WTC11 (cell line): ENCODE data around the gene YIPF6.

ENCODE experiments used
- GABPB1 ChIP-seq: sonication (generic); formaldehyde crosslinking; IDR thresholded peaks from 2 replicates; pipeline ENCODE4 v1.8.1; 2023; ENCODE audit warnings: mild to moderate bottlenecking, missing genetic modification reagents
- OVOL2 ChIP-seq: fragments of 250-450 bp; sonication (Bioruptor Pico); IDR thresholded peaks from 2 replicates; pipeline ENCODE4 v1.9.0; 2021; ENCODE audit warnings: mild to moderate bottlenecking, borderline replicate concordance
- SOX15 ChIP-seq: fragments of 250-450 bp; sonication (Bioruptor Pico); IDR thresholded peaks from 2 replicates; pipeline ENCODE4 v1.9.0; 2021; ENCODE audit warnings: mild to moderate bottlenecking
- ZNF263 ChIP-seq: sonication (generic); formaldehyde crosslinking; IDR thresholded peaks from 2 replicates; pipeline ENCODE4 v1.8.1; 2022; ENCODE audit warnings: low read depth, mild to moderate bottlenecking, moderate library complexity, missing genetic modification reagents
- TF ChIP-seq, protein P1 (sequence below): sonication (generic); formaldehyde crosslinking; IDR thresholded peaks from 2 replicates; pipeline ENCODE4 v1.8.1; 2023; ENCODE audit warnings: mild to moderate bottlenecking, missing genetic modification reagents, borderline replicate concordance
- TF ChIP-seq, protein P2 (sequence below): fragments of 200-600 bp; IDR thresholded peaks from 2 replicates; pipeline ENCODE4 v1.8.0; 2022; ENCODE audit warnings: antibody characterized with exemption
- TF ChIP-seq, protein P3 (sequence below): fragments of 250-450 bp; sonication (Bioruptor Pico); IDR thresholded peaks from 2 replicates; pipeline ENCODE4 v2.1.2; 2022; ENCODE audit warnings: mild to moderate bottlenecking, moderate library complexity
- TF ChIP-seq, protein P4 (sequence below): sonication (generic); formaldehyde crosslinking; IDR thresholded peaks from 2 replicates; pipeline ENCODE4 v1.8.1; 2023; ENCODE audit warnings: mild to moderate bottlenecking, missing genetic modification reagents

DNA sequence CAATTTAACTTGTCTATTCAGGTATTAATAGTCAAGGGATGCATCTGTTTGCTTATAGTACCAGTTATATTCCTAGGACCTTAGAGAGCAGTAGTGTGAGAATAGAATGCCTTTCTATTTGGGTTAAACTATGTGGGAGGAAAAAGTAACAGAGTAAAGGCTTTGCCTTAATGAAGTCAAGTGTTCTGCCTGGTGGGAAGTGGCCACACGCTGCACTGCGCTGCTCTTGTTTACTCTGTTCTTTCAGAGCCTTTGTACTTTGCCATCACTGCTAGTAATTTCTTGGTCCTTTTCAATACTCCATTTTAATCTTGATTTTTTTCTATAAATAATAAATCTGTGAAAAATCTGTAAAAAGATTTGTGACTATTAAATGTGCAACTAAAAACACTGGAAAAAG lies 38.0 kb downstream of the YIPF6 start:
- TF ChIP-seq, protein P1, sequence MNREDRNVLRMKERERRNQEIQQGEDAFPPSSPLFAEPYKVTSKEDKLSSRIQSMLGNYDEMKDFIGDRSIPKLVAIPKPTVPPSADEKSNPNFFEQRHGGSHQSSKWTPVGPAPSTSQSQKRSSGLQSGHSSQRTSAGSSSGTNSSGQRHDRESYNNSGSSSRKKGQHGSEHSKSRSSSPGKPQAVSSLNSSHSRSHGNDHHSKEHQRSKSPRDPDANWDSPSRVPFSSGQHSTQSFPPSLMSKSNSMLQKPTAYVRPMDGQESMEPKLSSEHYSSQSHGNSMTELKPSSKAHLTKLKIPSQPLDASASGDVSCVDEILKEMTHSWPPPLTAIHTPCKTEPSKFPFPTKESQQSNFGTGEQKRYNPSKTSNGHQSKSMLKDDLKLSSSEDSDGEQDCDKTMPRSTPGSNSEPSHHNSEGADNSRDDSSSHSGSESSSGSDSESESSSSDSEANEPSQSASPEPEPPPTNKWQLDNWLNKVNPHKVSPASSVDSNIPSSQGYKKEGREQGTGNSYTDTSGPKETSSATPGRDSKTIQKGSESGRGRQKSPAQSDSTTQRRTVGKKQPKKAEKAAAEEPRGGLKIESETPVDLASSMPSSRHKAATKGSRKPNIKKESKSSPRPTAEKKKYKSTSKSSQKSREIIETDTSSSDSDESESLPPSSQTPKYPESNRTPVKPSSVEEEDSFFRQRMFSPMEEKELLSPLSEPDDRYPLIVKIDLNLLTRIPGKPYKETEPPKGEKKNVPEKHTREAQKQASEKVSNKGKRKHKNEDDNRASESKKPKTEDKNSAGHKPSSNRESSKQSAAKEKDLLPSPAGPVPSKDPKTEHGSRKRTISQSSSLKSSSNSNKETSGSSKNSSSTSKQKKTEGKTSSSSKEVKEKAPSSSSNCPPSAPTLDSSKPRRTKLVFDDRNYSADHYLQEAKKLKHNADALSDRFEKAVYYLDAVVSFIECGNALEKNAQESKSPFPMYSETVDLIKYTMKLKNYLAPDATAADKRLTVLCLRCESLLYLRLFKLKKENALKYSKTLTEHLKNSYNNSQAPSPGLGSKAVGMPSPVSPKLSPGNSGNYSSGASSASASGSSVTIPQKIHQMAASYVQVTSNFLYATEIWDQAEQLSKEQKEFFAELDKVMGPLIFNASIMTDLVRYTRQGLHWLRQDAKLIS (CRISPR knock-in tag), result no peak
- no peak for TF ChIP-seq SOX15 (CRISPR knock-in tag)
- TF ChIP-seq, protein P2, sequence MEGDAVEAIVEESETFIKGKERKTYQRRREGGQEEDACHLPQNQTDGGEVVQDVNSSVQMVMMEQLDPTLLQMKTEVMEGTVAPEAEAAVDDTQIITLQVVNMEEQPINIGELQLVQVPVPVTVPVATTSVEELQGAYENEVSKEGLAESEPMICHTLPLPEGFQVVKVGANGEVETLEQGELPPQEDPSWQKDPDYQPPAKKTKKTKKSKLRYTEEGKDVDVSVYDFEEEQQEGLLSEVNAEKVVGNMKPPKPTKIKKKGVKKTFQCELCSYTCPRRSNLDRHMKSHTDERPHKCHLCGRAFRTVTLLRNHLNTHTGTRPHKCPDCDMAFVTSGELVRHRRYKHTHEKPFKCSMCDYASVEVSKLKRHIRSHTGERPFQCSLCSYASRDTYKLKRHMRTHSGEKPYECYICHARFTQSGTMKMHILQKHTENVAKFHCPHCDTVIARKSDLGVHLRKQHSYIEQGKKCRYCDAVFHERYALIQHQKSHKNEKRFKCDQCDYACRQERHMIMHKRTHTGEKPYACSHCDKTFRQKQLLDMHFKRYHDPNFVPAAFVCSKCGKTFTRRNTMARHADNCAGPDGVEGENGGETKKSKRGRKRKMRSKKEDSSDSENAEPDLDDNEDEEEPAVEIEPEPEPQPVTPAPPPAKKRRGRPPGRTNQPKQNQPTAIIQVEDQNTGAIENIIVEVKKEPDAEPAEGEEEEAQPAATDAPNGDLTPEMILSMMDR, result no peak
- TF ChIP-seq, protein P3, sequence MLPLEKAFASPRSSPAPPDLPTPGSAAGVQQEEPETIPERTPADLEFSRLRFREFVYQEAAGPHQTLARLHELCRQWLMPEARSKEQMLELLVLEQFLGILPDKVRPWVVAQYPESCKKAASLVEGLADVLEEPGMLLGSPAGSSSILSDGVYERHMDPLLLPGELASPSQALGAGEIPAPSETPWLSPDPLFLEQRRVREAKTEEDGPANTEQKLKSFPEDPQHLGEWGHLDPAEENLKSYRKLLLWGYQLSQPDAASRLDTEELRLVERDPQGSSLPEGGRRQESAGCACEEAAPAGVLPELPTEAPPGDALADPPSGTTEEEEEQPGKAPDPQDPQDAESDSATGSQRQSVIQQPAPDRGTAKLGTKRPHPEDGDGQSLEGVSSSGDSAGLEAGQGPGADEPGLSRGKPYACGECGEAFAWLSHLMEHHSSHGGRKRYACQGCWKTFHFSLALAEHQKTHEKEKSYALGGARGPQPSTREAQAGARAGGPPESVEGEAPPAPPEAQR (CRISPR knock-in tag), result no peak
- TF ChIP-seq, protein P4, sequence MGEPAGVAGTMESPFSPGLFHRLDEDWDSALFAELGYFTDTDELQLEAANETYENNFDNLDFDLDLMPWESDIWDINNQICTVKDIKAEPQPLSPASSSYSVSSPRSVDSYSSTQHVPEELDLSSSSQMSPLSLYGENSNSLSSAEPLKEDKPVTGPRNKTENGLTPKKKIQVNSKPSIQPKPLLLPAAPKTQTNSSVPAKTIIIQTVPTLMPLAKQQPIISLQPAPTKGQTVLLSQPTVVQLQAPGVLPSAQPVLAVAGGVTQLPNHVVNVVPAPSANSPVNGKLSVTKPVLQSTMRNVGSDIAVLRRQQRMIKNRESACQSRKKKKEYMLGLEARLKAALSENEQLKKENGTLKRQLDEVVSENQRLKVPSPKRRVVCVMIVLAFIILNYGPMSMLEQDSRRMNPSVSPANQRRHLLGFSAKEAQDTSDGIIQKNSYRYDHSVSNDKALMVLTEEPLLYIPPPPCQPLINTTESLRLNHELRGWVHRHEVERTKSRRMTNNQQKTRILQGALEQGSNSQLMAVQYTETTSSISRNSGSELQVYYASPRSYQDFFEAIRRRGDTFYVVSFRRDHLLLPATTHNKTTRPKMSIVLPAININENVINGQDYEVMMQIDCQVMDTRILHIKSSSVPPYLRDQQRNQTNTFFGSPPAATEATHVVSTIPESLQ (CRISPR knock-in tag), result no peak
- TF ChIP-seq GABPB1 (CRISPR knock-in tag), result no peak
- TF ChIP-seq ZNF263 (CRISPR knock-in tag), result no peak
- no peak for TF ChIP-seq OVOL2
